Erythroblast (primary cell): Measurements from ENCODE around the gene CORIN.

Experiments
- GATA1 ChIP-seq: IDR thresholded peaks from 2 replicates; pipeline ENCODE4 v1.6.1; 2011; ENCODE audit warnings: low read depth, mild to moderate bottlenecking, control low read depth, low read length, moderate library complexity
- POLR2A ChIP-seq: IDR thresholded peaks from 2 replicates; pipeline ENCODE4 v1.6.1; 2011; ENCODE audit warnings: mild to moderate bottlenecking, low read length

DNA sequence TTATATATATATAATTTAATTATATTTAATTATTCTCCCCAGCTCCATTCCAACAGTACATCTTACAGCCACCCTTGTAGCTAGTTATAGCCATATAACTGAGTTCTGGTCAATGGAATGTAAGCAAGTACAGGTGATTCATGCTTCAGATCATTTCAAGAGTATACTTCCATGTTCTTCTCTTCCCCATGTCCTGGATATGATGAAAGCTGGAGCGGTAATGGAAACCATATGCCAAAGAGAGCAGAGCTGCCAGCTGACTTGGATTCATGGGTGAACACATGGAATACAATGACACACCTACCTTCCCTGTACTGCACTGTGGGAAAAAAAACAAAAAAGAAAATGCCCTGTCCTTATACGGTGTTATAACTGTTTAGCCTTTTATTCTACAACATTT lies 17.5 kb upstream of the CORIN start:
- no peak for TF ChIP-seq POLR2A
- TF ChIP-seq GATA1 = no peak
